DND-41 (cell line): ENCODE measurements around the gene PLCL1.

Source experiments
- CTCF ChIP-seq: IDR thresholded peaks from 2 replicates; pipeline ENCODE4 v1.5.1; 2012; ENCODE audit warnings: borderline replicate concordance, low read length, moderate library complexity, mild to moderate bottlenecking; ENCODE audit not compliant: poor library complexity, severe bottlenecking; ENCODE audit errors: extremely low read depth
- EZH2 ChIP-seq: IDR thresholded peaks from 3 replicates; pipeline ENCODE4 v1.6.1; 2012; ENCODE audit warnings: borderline replicate concordance, low read depth, mild to moderate bottlenecking, moderate library complexity, low read length, inconsistent platforms; ENCODE audit not compliant: severe bottlenecking

- TF ChIP-seq EZH2 = no peak
- TF ChIP-seq CTCF = no peak
Measured at GRCh38 chr2:197890168-197890567, 85.8 kb downstream of the PLCL1 start.
